A549 (cell line): ENCODE results near the gene ARHGAP22. TPM values are rescaled to one million over a fixed set of nuclear protein-coding genes. Genes with fewer than 3 reads are reported as not detected.

ENCODE experiments used
- ATAC-seq, 2 experiments: fragments of 200-7000 bp in 1 of 2; fragments of >200 bp in 1 of 2; cut with Nextera tagmentation in 1 of 2; cut with Tn5 transposase in 1 of 2; 3 replicates each; pipeline versions ENCODE4 v1.8.0 to v1.9.1; 2018 to 2020; ENCODE audit warnings: mild to moderate bottlenecking in 1 of 2, moderate library complexity in 1 of 2
- CTCF ChIA-PET: fragments of 300-600 bp; sonication (Branson Sonifier 250); formaldehyde crosslinking; extraction: SDS; loops from one replicate; lab custom pipeline; 2021; ENCODE audit warnings: antibody characterized with exemption, inconsistent platforms; lab: Yijun Ruan, JAX
- POLR2A ChIA-PET: fragments of 350-600 bp; formaldehyde crosslinking; extraction: SDS; loops from one replicate; lab custom pipeline; 2021; ENCODE audit warnings: antibody characterized with exemption, inconsistent platforms; lab: Yijun Ruan, JAX
- DNase-seq, 2 experiments: peaks; one replicate each; pipeline versions ENCODE4 v3.0.0 to v3.0.0-alpha.2; 2011 to 2016; ENCODE audit warnings: low read depth in 1 of 2, low spot score in 1 of 2
- FAIRE-seq: peaks from 2 replicates; lab custom pipeline; 2011; peaks lifted over from hg19 to GRCh38; lab: Jason Lieb, UNC
- H3K27ac ChIP-seq, 2 experiments: fragments of >200 bp; sonication (Bioruptor Twin); formaldehyde crosslinking; 3 replicates each; pipeline ENCODE4 v1.5.1; 2016 to 2017
- H3K4me1 ChIP-seq: fragments of >200 bp; sonication (Bioruptor Twin); formaldehyde crosslinking; 3 replicates; pipeline ENCODE4 v1.6.1; 2016
- H3K4me2 ChIP-seq: fragments of >200 bp; sonication (Bioruptor Twin); formaldehyde crosslinking; 3 replicates; pipeline ENCODE4 v1.6.1; 2016
- H3K4me3 ChIP-seq: fragments of >200 bp; sonication (Bioruptor Twin); formaldehyde crosslinking; 3 replicates; pipeline ENCODE4 v1.5.1; 2016
- H3K9me3 ChIP-seq: fragments of >200 bp; sonication (Bioruptor Twin); formaldehyde crosslinking; 3 replicates; pipeline ENCODE4 v1.6.1; 2016
- BHLHE40 ChIP-seq: IDR thresholded peaks from 2 replicates; pipeline ENCODE4 v1.6.1; 2012; ENCODE audit warnings: low read depth, low read length, inconsistent platforms
- CBX2 ChIP-seq: fragments of 200-600 bp; sonication (generic); IDR thresholded peaks from 2 replicates; pipeline ENCODE4 v1.6.1; 2016; ENCODE audit warnings: low read depth, mild to moderate bottlenecking, borderline replicate concordance
- CEBPB ChIP-seq, 2 experiments: fragments of >200 bp in 1 of 2; sonication (Bioruptor Twin) in 1 of 2; formaldehyde crosslinking in 1 of 2; IDR thresholded peaks; 2 replicates each; pipeline ENCODE4 v1.6.1; 2012 to 2016
- EHF ChIP-seq: fragments of 250-450 bp; sonication (Bioruptor Pico); IDR thresholded peaks from 2 replicates; pipeline ENCODE4 v1.5.0; 2020; ENCODE audit warnings: mild to moderate bottlenecking
- EHMT2 ChIP-seq: fragments of 200-600 bp; sonication (generic); IDR thresholded peaks from 2 replicates; pipeline ENCODE4 v1.6.1; 2016; ENCODE audit warnings: antibody characterized with exemption, low read depth, mild to moderate bottlenecking, moderate library complexity
- EP300 ChIP-seq, 2 experiments: fragments of >200 bp; sonication (Bioruptor Twin); formaldehyde crosslinking; IDR thresholded peaks; 2 replicates in 1 of 2; 3 replicates in 1 of 2; pipeline ENCODE4 v1.6.1; 2016 to 2017
- FOSB ChIP-seq: fragments of 250-450 bp; sonication (Bioruptor Pico); IDR thresholded peaks from 2 replicates; pipeline ENCODE4 v1.5.0; 2020; ENCODE audit warnings: mild to moderate bottlenecking, moderate library complexity
- FOSL2 ChIP-seq, 2 experiments: fragments of 450-650 bp in 1 of 2; fragments of >200 bp in 1 of 2; sonication (Bioruptor Twin) in 1 of 2; formaldehyde crosslinking; IDR thresholded peaks; 2 replicates each; pipeline versions ENCODE4 v1.5.0 to v1.6.1; 2016 to 2020; ENCODE audit warnings: mild to moderate bottlenecking in 1 of 2, moderate library complexity in 1 of 2
- FOXS1 ChIP-seq: fragments of 250-450 bp; sonication (Bioruptor Pico); IDR thresholded peaks from 2 replicates; pipeline ENCODE4 v1.5.0; 2020; ENCODE audit warnings: mild to moderate bottlenecking, moderate library complexity
- HDAC2 ChIP-seq: fragments of 200-600 bp; sonication (generic); IDR thresholded peaks from 2 replicates; pipeline ENCODE4 v1.6.1; 2016
- HOXB13 ChIP-seq: fragments of 250-450 bp; sonication (Bioruptor Pico); IDR thresholded peaks from 2 replicates; pipeline ENCODE4 v1.5.0; 2020; ENCODE audit warnings: low read depth, mild to moderate bottlenecking, moderate library complexity
- HOXB5 ChIP-seq: fragments of 250-450 bp; sonication (Bioruptor Pico); IDR thresholded peaks from 2 replicates; pipeline ENCODE4 v1.5.0; 2020; ENCODE audit warnings: mild to moderate bottlenecking, moderate library complexity
- JUN ChIP-seq, 2 experiments: fragments of >200 bp; sonication (Bioruptor Twin); formaldehyde crosslinking; IDR thresholded peaks; 2 replicates in 1 of 2; 3 replicates in 1 of 2; pipeline ENCODE4 v1.6.1; 2016 to 2017
- JUNB ChIP-seq: fragments of >200 bp; sonication (Bioruptor Twin); formaldehyde crosslinking; IDR thresholded peaks from 2 replicates; pipeline ENCODE4 v1.6.1; 2016
- MAFK ChIP-seq: fragments of 450-650 bp; IDR thresholded peaks from 2 replicates; pipeline ENCODE4 v1.6.1; 2014; ENCODE audit not compliant: partially characterized antibody
- MYC ChIP-seq: IDR thresholded peaks from 2 replicates; pipeline ENCODE4 v1.6.1; 2012; ENCODE audit warnings: mild to moderate bottlenecking, inconsistent platforms, low read length, improper control_type of control experiment, borderline replicate concordance
- NFE2L2 ChIP-seq: fragments of 150-350 bp; conservative IDR thresholded peaks from 2 replicates; pipeline ENCODE4 v1.6.1; 2014; ENCODE audit warnings: low read length
- NPAS2 ChIP-seq: fragments of 250-450 bp; sonication (Bioruptor Pico); IDR thresholded peaks from 2 replicates; pipeline ENCODE4 v1.8.0; 2022; ENCODE audit warnings: mild to moderate bottlenecking, moderate library complexity, borderline replicate concordance
- POLR2A ChIP-seq: IDR thresholded peaks from 2 replicates; pipeline ENCODE4 v1.6.1; 2012; ENCODE audit warnings: mild to moderate bottlenecking, low read length
- POLR2AphosphoS2 ChIP-seq: conservative IDR thresholded peaks from 2 replicates; pipeline ENCODE4 v1.6.1; 2012; ENCODE audit warnings: low read length, improper control_type of control experiment, inconsistent platforms
- RAD21 ChIP-seq, 2 experiments: fragments of >200 bp in 1 of 2; sonication (Bioruptor Twin) in 1 of 2; formaldehyde crosslinking in 1 of 2; IDR thresholded peaks in 1 of 2; conservative IDR thresholded peaks in 1 of 2; 2 replicates in 1 of 2; 3 replicates in 1 of 2; pipeline ENCODE4 v1.6.1; 2012 to 2018; ENCODE audit warnings: inconsistent platforms in 1 of 2
- RARB ChIP-seq: fragments of 250-450 bp; sonication (Bioruptor Pico); IDR thresholded peaks from 2 replicates; pipeline ENCODE4 v1.8.0; 2021; ENCODE audit warnings: mild to moderate bottlenecking, moderate library complexity
- RFX5 ChIP-seq: fragments of 450-650 bp; IDR thresholded peaks from 2 replicates; pipeline ENCODE4 v1.7.1; 2014; ENCODE audit warnings: antibody characterized with exemption, mild to moderate bottlenecking, moderate library complexity
- TP53 ChIP-seq: fragments of 250-450 bp; sonication (Bioruptor Pico); IDR thresholded peaks from 2 replicates; pipeline ENCODE4 v1.5.0; 2021; ENCODE audit warnings: mild to moderate bottlenecking, moderate library complexity
- ZFP36 ChIP-seq: fragments of 450-650 bp; IDR thresholded peaks from 2 replicates; pipeline ENCODE4 v1.6.1; 2014; ENCODE audit warnings: borderline replicate concordance; ENCODE audit not compliant: partially characterized antibody
- ZSCAN20 ChIP-seq: fragments of 250-450 bp; sonication (Bioruptor Pico); IDR thresholded peaks from 2 replicates; pipeline ENCODE4 v1.8.0; 2022; ENCODE audit warnings: mild to moderate bottlenecking, moderate library complexity
- WGBS: methylation state at CpG from one replicate; pipeline ENCODE4 v1.1.6; 2017; ENCODE audit errors: missing lambda C conversion rate; 5-methylcytosine and 5-hydroxymethylcytosine counted together
- polyA plus RNA-seq, 4 experiments: library from polyadenylated mRNA; depleted of rRNA in 3 of 4; stranded (reverse); fragments of >200 nt; fragmentation: RNase III in 1 of 4; extraction: RNeasy Plus Mini Kit Qiagen cat#74134 plus additional on column Dnase treatment in 1 of 4; gene quantifications; 2 replicates in 3 of 4; 3 replicates in 1 of 4; pipeline ENCODE4 v1.2.3, GENCODE V29; 2011 to 2017
- TF ChIP-seq, protein P1 (sequence below): IDR thresholded peaks from 2 replicates; pipeline ENCODE4 v1.6.1; 2012
- TF ChIP-seq, protein P2 (sequence below): IDR thresholded peaks from 2 replicates; pipeline ENCODE4 v1.6.1; 2012
- TF ChIP-seq, protein P3 (sequence below): fragments of 250-450 bp; sonication (Bioruptor Pico); IDR thresholded peaks from 2 replicates; pipeline ENCODE4 v1.5.0; 2020; ENCODE audit warnings: low read depth, mild to moderate bottlenecking, moderate library complexity
- TF ChIP-seq, protein P4 (sequence below): fragments of 150-350 bp; IDR thresholded peaks from 2 replicates; pipeline ENCODE4 v1.6.1; 2014; ENCODE audit warnings: low read depth, mild to moderate bottlenecking, low read length
- TF ChIP-seq, protein P5 (sequence below): fragments of 450-650 bp; IDR thresholded peaks from 2 replicates; pipeline ENCODE4 v1.6.1; 2014; ENCODE audit warnings: antibody characterized with exemption

ARHGAP22 gene
- polyA plus RNA-seq, 2 of the 4 experiments (the other 2 are of a cell fraction): 1.9 to 3.2 TPM

DNA sequence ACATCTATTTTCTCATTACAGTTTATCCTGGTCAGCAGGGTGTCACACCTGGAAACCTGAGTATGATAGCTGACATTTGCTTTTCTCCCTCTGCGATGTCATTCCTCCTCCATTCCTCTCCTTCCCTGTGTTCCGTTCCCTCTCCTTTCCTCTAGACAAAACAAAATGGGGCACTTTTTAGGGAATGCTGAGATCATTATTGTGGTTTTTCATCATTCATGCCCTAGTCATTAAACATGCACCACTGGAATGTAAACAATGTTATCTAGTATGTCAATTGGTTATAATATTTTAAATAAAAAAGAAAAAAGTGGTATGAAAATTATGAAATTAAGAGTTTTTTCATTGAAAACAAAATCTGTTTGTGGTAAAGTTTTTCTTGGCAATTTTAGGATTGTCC, 165.8 kb downstream of the ARHGAP22 start:
- no peak for TF ChIP-seq NFE2L2
- no peak for TF ChIP-seq EP300 (IDR thresholded peaks at IDR 0.05)
- TF ChIP-seq POLR2AphosphoS2: no peak
- TF ChIP-seq TP53 (CRISPR knock-in tag): no peak
- TF ChIP-seq ZSCAN20 (CRISPR knock-in tag): no peak
- no peak for TF ChIP-seq FOSB (CRISPR knock-in tag)
- no peak for TF ChIP-seq MYC
- no peak for TF ChIP-seq FOXS1 (CRISPR knock-in tag)
- TF ChIP-seq JUNB: no peak
- TF ChIP-seq HOXB13 (CRISPR knock-in tag): no peak
- no peak for TF ChIP-seq ZFP36
- TF ChIP-seq FOSL2 (IDR thresholded peaks at IDR 0.05): no peak
- no peak for TF ChIP-seq FOSL2 (CRISPR knock-in tag; IDR thresholded peaks at IDR 0.05)
- no peak for TF ChIP-seq EHMT2
- no peak for TF ChIP-seq JUN (IDR thresholded peaks at IDR 0.05)
- TF ChIP-seq HDAC2: no peak
- TF ChIP-seq CEBPB (IDR thresholded peaks at IDR 0.05): no peak
- no peak for TF ChIP-seq MAFK
- H3K9me3 ChIP-seq: no peaks in the 10 kb centered on the region
- no peak overlapping the region for H3K4me2 ChIP-seq
- no peak overlapping the region for H3K4me3 ChIP-seq
- no peaks in the 10 kb centered on the region for H3K4me1 ChIP-seq
- ATAC-seq (no peak), DNase-seq (no peak), FAIRE-seq (no peak)
- CTCF ChIA-PET: interaction anchor here (1.1 to 1.4 kb wide), 2 partner anchors 217 to 219 kb away, joined by 3 read pairs; no protein-coding TSS in a partner anchor
- 98% methylated on average over 2 of the region's 2 CpGs for WGBS
- no peak overlapping the region for H3K27ac ChIP-seq
- POLR2A ChIA-PET: no interaction called here

DNA sequence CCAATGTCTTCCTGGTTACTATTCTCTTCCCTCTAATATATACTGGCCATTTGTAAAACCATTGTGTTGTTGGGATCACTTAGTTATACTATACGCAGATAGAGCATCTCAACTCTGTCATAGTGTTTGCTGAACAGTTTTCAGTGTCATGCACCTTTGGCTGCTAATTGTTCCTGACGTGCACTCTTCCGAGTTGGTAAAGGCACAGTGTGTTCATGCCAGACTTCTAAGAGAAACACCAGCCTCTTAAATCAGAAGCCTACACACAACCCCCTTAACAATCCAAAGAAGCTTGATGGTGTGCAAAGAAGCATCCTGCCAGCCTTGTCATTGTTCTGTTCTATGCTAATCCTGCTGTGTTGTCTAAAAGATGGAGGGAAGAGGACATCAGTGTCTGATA, 167.3 kb downstream of the ARHGAP22 start:
- ChIA-PET CTCF (interaction anchor here (1.4 kb wide), 1 partner anchor 220 kb away, joined by 3 read pairs; no protein-coding TSS in a partner anchor), POLR2A (no interaction called here)
- no peaks in the 10 kb centered on the region for H3K4me1 ChIP-seq
- WGBS: 94% methylated on average over 3 of the region's 3 CpGs
- no peak overlapping the region for H3K4me2 ChIP-seq
- DNase-seq (no peak), ATAC-seq (no peak), FAIRE-seq (no peak)
- no peaks in the 10 kb centered on the region for H3K9me3 ChIP-seq
- H3K27ac ChIP-seq: no peak overlapping the region
- H3K4me3 ChIP-seq: no peak overlapping the region
- TF ChIP-seq RFX5 (no peak), RAD21 (conservative IDR thresholded peaks at IDR 0.05 in 1 of 2, IDR thresholded peaks at IDR 0.05 in 1 of 2) (no peak), NFE2L2 (no peak), TP53 (CRISPR knock-in tag) (no peak), HOXB5 (CRISPR knock-in tag) (no peak), MYC (no peak), POLR2A (no peak), NPAS2 (no peak), FOXS1 (CRISPR knock-in tag) (no peak), RARB (no peak), ZSCAN20 (CRISPR knock-in tag) (no peak), CBX2 (no peak), JUNB (no peak), BHLHE40 (no peak), EHF (no peak)
- TF ChIP-seq, protein P1, sequence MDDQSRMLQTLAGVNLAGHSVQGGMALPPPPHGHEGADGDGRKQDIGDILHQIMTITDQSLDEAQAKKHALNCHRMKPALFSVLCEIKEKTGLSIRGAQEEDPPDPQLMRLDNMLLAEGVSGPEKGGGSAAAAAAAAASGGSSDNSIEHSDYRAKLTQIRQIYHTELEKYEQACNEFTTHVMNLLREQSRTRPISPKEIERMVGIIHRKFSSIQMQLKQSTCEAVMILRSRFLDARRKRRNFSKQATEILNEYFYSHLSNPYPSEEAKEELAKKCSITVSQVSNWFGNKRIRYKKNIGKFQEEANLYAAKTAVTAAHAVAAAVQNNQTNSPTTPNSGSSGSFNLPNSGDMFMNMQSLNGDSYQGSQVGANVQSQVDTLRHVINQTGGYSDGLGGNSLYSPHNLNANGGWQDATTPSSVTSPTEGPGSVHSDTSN: no peak
- TF ChIP-seq, protein P2, sequence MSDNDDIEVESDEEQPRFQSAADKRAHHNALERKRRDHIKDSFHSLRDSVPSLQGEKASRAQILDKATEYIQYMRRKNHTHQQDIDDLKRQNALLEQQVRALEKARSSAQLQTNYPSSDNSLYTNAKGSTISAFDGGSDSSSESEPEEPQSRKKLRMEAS: no peak
- TF ChIP-seq, protein P3, sequence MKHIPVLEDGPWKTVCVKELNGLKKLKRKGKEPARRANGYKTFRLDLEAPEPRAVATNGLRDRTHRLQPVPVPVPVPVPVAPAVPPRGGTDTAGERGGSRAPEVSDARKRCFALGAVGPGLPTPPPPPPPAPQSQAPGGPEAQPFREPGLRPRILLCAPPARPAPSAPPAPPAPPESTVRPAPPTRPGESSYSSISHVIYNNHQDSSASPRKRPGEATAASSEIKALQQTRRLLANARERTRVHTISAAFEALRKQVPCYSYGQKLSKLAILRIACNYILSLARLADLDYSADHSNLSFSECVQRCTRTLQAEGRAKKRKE (CRISPR knock-in tag): no peak
- TF ChIP-seq, protein P4, sequence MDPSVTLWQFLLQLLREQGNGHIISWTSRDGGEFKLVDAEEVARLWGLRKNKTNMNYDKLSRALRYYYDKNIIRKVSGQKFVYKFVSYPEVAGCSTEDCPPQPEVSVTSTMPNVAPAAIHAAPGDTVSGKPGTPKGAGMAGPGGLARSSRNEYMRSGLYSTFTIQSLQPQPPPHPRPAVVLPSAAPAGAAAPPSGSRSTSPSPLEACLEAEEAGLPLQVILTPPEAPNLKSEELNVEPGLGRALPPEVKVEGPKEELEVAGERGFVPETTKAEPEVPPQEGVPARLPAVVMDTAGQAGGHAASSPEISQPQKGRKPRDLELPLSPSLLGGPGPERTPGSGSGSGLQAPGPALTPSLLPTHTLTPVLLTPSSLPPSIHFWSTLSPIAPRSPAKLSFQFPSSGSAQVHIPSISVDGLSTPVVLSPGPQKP: no peak
- TF ChIP-seq, protein P5, sequence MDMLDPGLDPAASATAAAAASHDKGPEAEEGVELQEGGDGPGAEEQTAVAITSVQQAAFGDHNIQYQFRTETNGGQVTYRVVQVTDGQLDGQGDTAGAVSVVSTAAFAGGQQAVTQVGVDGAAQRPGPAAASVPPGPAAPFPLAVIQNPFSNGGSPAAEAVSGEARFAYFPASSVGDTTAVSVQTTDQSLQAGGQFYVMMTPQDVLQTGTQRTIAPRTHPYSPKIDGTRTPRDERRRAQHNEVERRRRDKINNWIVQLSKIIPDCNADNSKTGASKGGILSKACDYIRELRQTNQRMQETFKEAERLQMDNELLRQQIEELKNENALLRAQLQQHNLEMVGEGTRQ: no peak
